Activated CD8-positive, alpha-beta memory T cell treated with anti-CD3 and anti-CD28 coated beads, Interleukin-2, amount 50 U/mL, for 48 hours (primary cell): Measurements from ENCODE around the gene SLC22A13.
"Not testable (repeated sequence)": the region's sequence is repeated elsewhere in the genome, so short reads cannot be mapped to it uniquely, and the experiment has no call there.

Experiments
- DNase-seq: peaks from one replicate; pipeline ENCODE4 v3.0.0-alpha.2; 2020

The SLC22A13 gene

GRCh38 chr3:38264779-38265178 lies 833 bp upstream of the SLC22A13 start:
- no peak for DNase-seq

GRCh38 chr3:38266810-38267209 lies 1.2 kb downstream of the SLC22A13 start:
- no peak for DNase-seq

GRCh38 chr3:38267662-38268061 lies 2.0 kb downstream of the SLC22A13 start:
- no peak for DNase-seq

- no peak for DNase-seq
These were observed 2.5 kb downstream of the SLC22A13 start for GRCh38 chr3:38268087-38268486.

- no peak for DNase-seq
These were observed 2.9 kb downstream of the SLC22A13 start for GRCh38 chr3:38268522-38268921.

DNA sequence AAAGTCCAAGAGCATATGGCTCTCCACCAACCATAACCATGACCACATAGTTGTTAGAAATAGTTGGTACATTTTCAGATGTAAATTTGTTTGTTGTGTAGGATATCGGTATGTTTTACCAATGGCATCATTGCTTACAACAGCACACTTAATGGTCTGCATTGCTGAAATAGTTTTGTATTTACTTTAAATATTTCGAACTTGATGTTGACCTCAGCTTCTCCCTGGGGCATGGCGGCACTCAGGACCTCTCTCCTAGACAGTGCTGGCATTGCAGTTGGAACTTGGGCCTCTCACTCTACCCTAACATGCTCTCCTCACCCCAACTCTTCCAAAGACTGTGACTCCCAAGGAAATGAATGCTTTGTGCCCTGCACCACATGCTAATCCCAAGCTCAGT lies 5.0 kb downstream of the SLC22A13 start:
- DNase-seq = no peak

GRCh38 chr3:38271553-38271952 lies 5.9 kb downstream of the SLC22A13 start:
- DNase-seq = no peak

DNA sequence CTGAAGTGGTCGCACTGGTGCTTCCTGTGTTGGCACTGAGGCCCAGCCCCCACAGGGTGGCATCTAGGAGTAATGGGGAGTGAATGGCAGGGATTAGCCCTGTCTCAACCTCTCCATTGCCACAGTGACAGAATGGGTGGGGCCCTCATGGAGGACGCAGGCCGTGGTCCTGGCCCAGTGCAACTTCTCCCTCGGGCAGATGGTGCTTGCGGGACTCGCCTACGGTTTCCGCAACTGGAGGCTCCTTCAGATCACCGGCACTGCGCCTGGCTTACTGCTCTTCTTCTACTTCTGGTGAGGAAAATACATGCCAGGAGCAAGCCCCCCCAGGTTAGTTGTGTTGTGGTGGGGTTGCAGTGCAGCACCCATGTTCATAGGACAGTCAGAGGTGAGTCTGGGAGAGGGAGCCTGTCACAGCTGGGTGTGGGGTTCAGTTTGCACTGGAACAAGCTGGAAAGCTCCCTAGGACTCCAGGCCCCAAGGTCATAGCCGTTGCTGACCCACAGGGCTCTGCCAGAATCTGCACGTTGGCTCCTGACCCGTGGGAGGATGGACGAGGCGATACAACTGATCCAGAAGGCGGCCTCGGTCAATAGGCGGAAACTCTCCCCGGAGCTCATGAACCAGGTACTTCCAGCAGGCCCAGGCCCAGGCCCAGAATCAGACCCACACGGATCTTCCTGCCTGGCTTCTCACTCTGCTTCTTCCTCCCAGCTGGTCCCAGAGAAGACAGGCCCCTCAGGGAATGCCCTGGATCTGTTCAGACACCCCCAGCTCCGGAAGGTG lies 9.4 kb downstream of the SLC22A13 start:
- no peak for DNase-seq

DNA sequence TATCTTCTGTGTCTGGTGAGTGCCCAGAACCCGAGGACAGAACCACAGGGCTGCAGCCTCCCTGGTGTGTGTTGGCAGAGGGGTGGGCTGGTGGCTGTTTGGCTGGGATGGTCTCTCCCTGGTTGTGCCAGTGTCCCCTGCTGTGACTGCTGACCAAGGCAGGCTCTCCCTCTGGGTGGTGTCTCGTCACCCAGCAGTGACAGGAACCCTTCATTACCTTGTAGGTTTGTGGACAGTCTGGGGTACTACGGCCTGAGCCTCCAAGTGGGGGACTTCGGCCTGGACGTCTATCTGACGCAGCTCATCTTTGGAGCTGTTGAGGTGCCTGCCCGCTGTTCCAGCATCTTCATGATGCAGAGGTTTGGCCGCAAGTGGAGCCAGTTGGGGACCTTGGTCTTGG lies 10.0 kb downstream of the SLC22A13 start:
- no peak for DNase-seq

DNA sequence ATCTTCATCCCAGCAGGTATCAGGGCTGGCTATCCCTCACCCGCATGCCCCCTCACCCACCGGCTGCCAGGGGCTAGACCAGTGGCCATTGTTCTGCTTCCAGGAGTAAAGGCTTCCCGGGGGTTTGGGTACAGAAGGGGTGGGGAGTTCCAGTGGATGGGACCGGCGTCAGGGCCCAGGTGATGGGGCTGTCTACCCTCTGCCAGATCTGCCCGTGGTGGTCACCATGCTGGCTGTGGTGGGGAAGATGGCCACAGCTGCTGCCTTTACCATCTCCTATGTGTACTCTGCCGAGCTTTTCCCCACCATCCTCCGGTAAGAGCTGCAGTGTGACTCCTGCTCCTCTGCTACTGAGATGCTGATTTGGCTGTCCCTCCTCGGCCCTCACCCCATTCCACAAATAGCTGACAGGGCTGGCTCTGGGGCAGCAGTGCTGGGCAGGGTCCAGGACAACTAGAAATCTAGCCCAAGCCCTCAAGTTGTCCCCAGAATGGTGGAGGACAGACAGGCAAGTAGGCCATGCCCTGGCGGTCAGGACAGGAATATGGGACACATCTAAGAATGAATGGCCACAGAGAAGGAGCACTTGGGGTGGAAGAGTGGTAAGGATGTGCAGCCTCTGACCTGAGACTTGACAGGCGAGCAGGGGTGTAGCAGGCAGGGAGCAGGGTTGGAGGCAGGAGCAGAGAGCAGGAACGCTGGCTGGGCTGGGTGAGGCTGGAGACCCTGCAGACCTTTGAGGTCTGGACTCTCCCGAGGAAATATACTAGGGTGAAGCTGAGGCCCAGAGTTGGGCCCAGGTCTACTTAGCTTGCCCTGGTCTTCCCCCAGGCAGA lies 10.7 kb downstream of the SLC22A13 start:
- DNase-seq = no peak

GRCh38 chr3:38276917-38277630 lies 11.5 kb downstream of the SLC22A13 start:
- no peak for DNase-seq

DNA sequence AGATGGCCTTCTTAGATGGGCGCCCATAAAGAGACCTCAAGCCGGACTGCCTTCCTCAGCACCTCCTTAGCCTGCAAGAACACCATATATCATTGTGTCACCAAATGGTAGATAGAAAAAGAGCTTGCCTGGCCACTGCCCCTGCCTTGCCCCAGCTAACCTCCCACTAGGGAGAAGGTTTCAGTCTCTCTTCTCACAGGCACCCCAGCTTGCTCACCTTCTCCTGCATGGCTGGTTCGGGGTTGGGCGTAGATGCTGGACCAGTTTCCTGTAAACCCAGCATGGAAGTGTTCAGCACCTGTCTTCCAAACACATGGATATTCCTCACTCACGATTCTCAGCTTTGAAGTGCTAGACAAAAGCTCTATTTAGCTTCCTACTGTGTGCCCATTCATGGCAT lies 13.2 kb downstream of the SLC22A13 start:
- DNase-seq = no peak

- DNase-seq = peak; percentile 33
These were observed 16.5 kb downstream of the SLC22A13 start, which contains the start of gene SLC22A14 for GRCh38 chr3:38281895-38282686. TSS of gene SLC22A14 (plus strand) at chr3:38282294. CDS start at chr3:38306027, 23,733 bp downstream.

- DNase-seq = peak; percentile 36
These were observed 18.5 kb downstream of the SLC22A13 start for GRCh38 chr3:38283810-38284755.

- DNase-seq = no peak
These were observed 19.1 kb downstream of the SLC22A13 start for GRCh38 chr3:38284756-38285150.

DNA sequence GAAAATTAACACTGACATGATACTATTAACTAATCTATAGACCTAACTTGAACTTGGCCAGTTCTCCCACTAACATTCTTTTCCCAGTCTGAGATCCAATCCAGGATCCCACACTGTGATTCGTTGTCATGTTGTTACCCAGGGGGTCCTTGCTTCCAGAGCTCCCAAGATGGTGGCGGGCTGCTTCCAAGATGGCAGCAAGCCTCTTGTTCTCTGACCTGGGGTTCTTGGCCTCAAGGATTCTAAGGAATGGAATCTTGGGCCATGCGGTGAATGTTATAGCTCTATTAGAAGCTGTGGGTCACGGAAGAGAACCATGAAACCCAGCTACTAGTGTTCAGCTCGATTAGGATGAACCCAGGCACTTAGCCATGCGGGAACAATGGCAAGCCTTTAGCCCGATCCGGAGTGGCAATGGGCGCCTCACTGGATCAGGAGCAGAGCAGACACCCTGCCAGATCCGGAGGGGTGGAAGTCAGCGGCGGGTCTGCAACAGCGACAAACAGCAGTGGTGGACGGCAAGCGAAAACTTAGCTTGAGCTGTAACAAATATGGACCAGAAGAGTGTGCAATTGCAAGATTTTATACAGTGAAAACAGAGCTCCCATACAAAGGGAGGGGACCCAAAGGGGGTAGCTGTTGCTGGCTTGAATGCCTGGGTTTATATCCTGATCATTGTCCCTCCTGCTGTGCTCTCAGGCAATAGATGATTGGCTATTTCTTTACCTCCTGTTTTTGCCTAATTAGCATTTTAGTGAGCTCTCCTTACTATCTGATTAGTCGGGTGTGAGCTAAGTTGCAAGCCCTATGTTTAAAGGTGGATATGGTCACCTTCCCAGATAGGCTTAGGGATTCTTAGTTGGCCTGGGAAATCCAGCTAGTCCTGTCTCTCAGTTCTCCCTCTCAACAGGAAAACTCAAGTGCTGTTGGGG lies 23.9 kb downstream of the SLC22A13 start:
- peak; percentile 23 for DNase-seq

DNA sequence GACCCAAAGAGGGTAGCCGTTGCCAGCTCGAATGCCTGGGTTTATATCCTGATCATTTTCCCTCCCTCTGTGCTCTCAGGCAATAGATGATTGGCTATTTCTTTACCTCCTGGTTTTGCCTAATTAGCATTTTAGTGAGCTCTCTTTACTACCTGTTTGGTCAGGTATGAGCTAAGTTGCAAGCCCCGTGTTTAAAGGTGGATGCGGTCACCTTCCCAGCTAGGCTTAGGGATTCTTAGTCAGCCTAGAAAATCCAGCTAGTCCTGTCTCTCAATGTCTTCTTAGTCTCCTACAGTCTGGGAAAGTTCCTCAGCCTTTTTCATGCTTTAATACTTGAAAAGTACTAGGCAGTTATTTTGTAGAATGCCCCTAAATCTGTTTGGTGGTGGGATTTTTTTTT lies 31.4 kb downstream of the SLC22A13 start:
- DNase-seq = not testable (repeated sequence)

GRCh38 chr3:38297537-38297936 lies 31.9 kb downstream of the SLC22A13 start:
- DNase-seq = no peak

DNA sequence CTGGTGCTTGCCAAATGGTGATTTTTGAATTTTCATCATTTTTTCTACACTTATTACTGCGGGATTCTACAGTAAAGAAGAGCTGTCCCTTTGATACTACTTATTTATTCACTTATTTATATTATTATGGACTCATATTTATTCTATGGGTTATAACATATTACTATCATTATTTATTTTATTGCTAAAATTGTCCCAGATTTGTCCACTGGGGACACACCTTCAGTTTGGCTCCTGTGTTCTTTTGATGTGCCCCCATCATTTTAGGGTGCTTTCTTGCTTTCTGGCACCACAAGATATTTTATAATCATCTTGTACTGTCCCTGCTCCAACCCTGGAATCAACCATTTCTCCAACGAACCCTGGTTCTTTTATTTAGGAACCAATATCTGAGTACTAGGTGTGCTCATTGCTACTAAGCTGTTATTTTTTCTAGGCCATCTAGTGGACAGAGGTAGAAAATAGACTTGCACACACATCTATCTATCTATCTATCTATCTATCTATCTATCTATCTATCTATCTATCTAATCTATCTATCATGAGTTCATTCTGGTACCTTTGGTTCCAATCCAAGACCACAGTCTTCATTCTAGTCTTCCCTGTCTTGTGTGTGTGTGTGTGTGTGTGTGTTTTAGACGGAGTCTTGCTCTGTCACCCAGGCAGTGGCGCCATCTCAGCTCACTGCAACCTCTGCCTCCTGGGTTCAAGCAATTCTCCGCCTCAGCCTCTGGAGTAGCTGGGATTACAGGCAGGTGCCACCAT lies 32.5 kb downstream of the SLC22A13 start:
- DNase-seq = peak; percentile 7
